SK-N-SH treated with all-trans-retinoic acid at 6 μM for 48 hours (cell line): ENCODE data around the gene IKZF3.

ENCODE experiments used
- ATAC-seq: fragments of 200-7000 bp; cut with Tn5 transposase; 3 replicates; pipeline ENCODE4 v1.9.1; 2020; ENCODE audit warnings: mild to moderate bottlenecking, moderate library complexity
- ARNTL ChIP-seq: fragments of 450-650 bp; formaldehyde crosslinking; IDR thresholded peaks from 2 replicates; pipeline ENCODE4 v1.5.0; 2020; ENCODE audit warnings: low read depth, mild to moderate bottlenecking, moderate library complexity, borderline replicate concordance
- BACH2 ChIP-seq: fragments of 250-450 bp; sonication (Bioruptor Pico); IDR thresholded peaks from 2 replicates; pipeline ENCODE4 v1.9.0; 2021; ENCODE audit warnings: mild to moderate bottlenecking, borderline replicate concordance
- CREB5 ChIP-seq: fragments of 250-450 bp; sonication (Bioruptor Pico); IDR thresholded peaks from 2 replicates; pipeline ENCODE4 v1.5.1; 2020; ENCODE audit warnings: low read depth, mild to moderate bottlenecking, moderate library complexity
- CSDC2 ChIP-seq: fragments of 250-450 bp; sonication (Bioruptor Pico); IDR thresholded peaks from 2 replicates; pipeline ENCODE4 v1.5.0; 2020; ENCODE audit warnings: mild to moderate bottlenecking, moderate library complexity
- CSRNP3 ChIP-seq: fragments of 250-450 bp; sonication (Bioruptor Pico); IDR thresholded peaks from 2 replicates; pipeline ENCODE4 v1.5.1; 2021; ENCODE audit warnings: mild to moderate bottlenecking, moderate library complexity
- ESRRG ChIP-seq: fragments of 250-450 bp; sonication (Bioruptor Pico); IDR thresholded peaks from 2 replicates; pipeline ENCODE4 v1.6.1; 2021; ENCODE audit warnings: mild to moderate bottlenecking
- GLIS3 ChIP-seq: fragments of 250-450 bp; sonication (Bioruptor Pico); IDR thresholded peaks from 2 replicates; pipeline ENCODE4 v1.5.0; 2020; ENCODE audit warnings: mild to moderate bottlenecking, moderate library complexity
- ISL1 ChIP-seq: fragments of 250-450 bp; sonication (Bioruptor Pico); IDR thresholded peaks from 2 replicates; pipeline ENCODE4 v2.1.2; 2022; ENCODE audit warnings: mild to moderate bottlenecking, moderate library complexity
- OSR1 ChIP-seq: fragments of 250-450 bp; sonication (Bioruptor Pico); IDR thresholded peaks from 2 replicates; pipeline ENCODE4 v1.8.0; 2022; ENCODE audit warnings: moderate library complexity, mild to moderate bottlenecking, inconsistent platforms
- POU6F1 ChIP-seq: fragments of 250-450 bp; sonication (Bioruptor Pico); IDR thresholded peaks from 2 replicates; pipeline ENCODE4 v1.8.0; 2021; ENCODE audit warnings: low read depth, mild to moderate bottlenecking, moderate library complexity, borderline replicate concordance
- PPARA ChIP-seq: fragments of 250-450 bp; sonication (Bioruptor Pico); IDR thresholded peaks from 2 replicates; pipeline ENCODE4 v1.5.0; 2020; ENCODE audit warnings: mild to moderate bottlenecking, borderline replicate concordance
- RARB ChIP-seq: fragments of 250-450 bp; sonication (Bioruptor Pico); IDR thresholded peaks from 2 replicates; pipeline ENCODE4 v1.8.0; 2021; ENCODE audit warnings: mild to moderate bottlenecking, moderate library complexity
- TCF4 ChIP-seq: fragments of 250-450 bp; sonication (Bioruptor Pico); IDR thresholded peaks from 2 replicates; pipeline ENCODE4 v1.8.0; 2021; ENCODE audit warnings: mild to moderate bottlenecking, moderate library complexity, borderline replicate concordance
- TOX ChIP-seq: fragments of 250-450 bp; sonication (Bioruptor Pico); IDR thresholded peaks from 2 replicates; pipeline ENCODE4 v1.8.0; 2021; ENCODE audit warnings: mild to moderate bottlenecking, moderate library complexity, borderline replicate concordance
- ZC3H10 ChIP-seq: fragments of 250-450 bp; sonication (Bioruptor Pico); IDR thresholded peaks from 2 replicates; pipeline ENCODE4 v1.5.1; 2021; ENCODE audit warnings: mild to moderate bottlenecking, moderate library complexity
- ZFP3 ChIP-seq: fragments of 250-450 bp; sonication (Bioruptor Pico); IDR thresholded peaks from 2 replicates; pipeline ENCODE4 v1.5.0; 2020; ENCODE audit warnings: mild to moderate bottlenecking, moderate library complexity
- ZFP30 ChIP-seq: fragments of 450-650 bp; formaldehyde crosslinking; IDR thresholded peaks from 2 replicates; pipeline ENCODE4 v1.5.0; 2022; ENCODE audit warnings: mild to moderate bottlenecking, moderate library complexity
- ZNF565 ChIP-seq: fragments of 450-650 bp; formaldehyde crosslinking; conservative IDR thresholded peaks from 2 replicates; pipeline ENCODE4 v1.5.0; 2020; ENCODE audit warnings: low read depth, mild to moderate bottlenecking, moderate library complexity
- ZNF70 ChIP-seq: fragments of 450-650 bp; formaldehyde crosslinking; IDR thresholded peaks from 2 replicates; pipeline ENCODE4 v1.5.0; 2020; ENCODE audit warnings: mild to moderate bottlenecking, moderate library complexity
- ZNF8 ChIP-seq: fragments of 450-650 bp; formaldehyde crosslinking; IDR thresholded peaks from 2 replicates; pipeline ENCODE4 v1.5.0; 2020; ENCODE audit warnings: mild to moderate bottlenecking, moderate library complexity

IKZF3 gene

GRCh38 chr17:39871801-39872200, 7.7 kb upstream of the IKZF3 start:
- no peak for ATAC-seq
- TF ChIP-seq ARNTL (CRISPR knock-in tag) (no peak), ZNF565 (no peak), ZC3H10 (CRISPR knock-in tag) (no peak), POU6F1 (CRISPR knock-in tag) (no peak), TCF4 (CRISPR knock-in tag) (no peak), ISL1 (CRISPR knock-in tag) (no peak), CSDC2 (CRISPR knock-in tag) (no peak), BACH2 (CRISPR knock-in tag) (no peak), CREB5 (CRISPR knock-in tag) (no peak), RARB (no peak), TOX (no peak), ZFP30 (CRISPR knock-in tag) (no peak), OSR1 (CRISPR knock-in tag) (no peak), ESRRG (CRISPR knock-in tag) (no peak), PPARA (no peak), ZNF70 (no peak), ZFP3 (CRISPR knock-in tag) (no peak)

- no peak for TF ChIP-seq ZNF70
- no peak for TF ChIP-seq ZNF8
- no peak for TF ChIP-seq ZFP30 (CRISPR knock-in tag)
- no peak for TF ChIP-seq OSR1 (CRISPR knock-in tag)
- TF ChIP-seq ZFP3 (CRISPR knock-in tag), result no peak
- no peak for TF ChIP-seq CREB5 (CRISPR knock-in tag)
- TF ChIP-seq TCF4 (CRISPR knock-in tag), result no peak
- no peak for TF ChIP-seq TOX
- TF ChIP-seq CSDC2 (CRISPR knock-in tag), result no peak
- no peak for TF ChIP-seq RARB
- no peak for TF ChIP-seq GLIS3 (CRISPR knock-in tag)
- TF ChIP-seq, all 23 proteins: peak for 0
- no peak for ATAC-seq
These were observed 6.7 kb upstream of the IKZF3 start for GRCh38 chr17:39870776-39871175.

- no peak for ATAC-seq
- TF ChIP-seq ZFP30 (CRISPR knock-in tag) (no peak), POU6F1 (CRISPR knock-in tag) (no peak), CREB5 (CRISPR knock-in tag) (no peak), ZFP3 (CRISPR knock-in tag) (no peak), PPARA (no peak), TCF4 (CRISPR knock-in tag) (no peak), BACH2 (CRISPR knock-in tag) (no peak), GLIS3 (CRISPR knock-in tag) (no peak), TOX (no peak), ZNF565 (no peak), ISL1 (CRISPR knock-in tag) (no peak), ZC3H10 (CRISPR knock-in tag) (no peak), CSRNP3 (no peak)
These were observed 4.4 kb upstream of the IKZF3 start for GRCh38 chr17:39868554-39868942.
